ENCODE results near the gene POLR2B. TPM values are rescaled to one million over a fixed set of nuclear protein-coding genes. Genes with fewer than 3 reads are reported as not detected.
"Not testable (repeated sequence)": the region's sequence is repeated elsewhere in the genome, so short reads cannot be mapped to it uniquely, and the experiment has no call there.

POLR2B gene
- 122 and 151 TPM in 2 replicates for total RNA-seq (2014; rRNA removed; shearing (Covaris generic))

- DNase-seq, result peak; percentile 88
- Histone ChIP-seq H3K4me3 (ENCODE audit: insufficient read depth, low read depth, low read length) (peak within 1 kb of the TSS; percentile 89), H3K27me3 (ENCODE audit: control insufficient read depth, insufficient read depth, low read length) (no peaks in the 10 kb centered on the region), H3K36me3 (replicated peaks; ENCODE audit: control insufficient read depth, insufficient read depth, low read length) (no peaks in the 10 kb centered on the region)
Measured at GRCh38 chr4:56978750-56979303, at the start of gene POLR2B. Gene POLR2B, plus strand, starts transcription at chr4:56978896. Its CDS starts 90 bp downstream, at chr4:56978986.

- DNase-seq, result no peak
- H3K36me3 ChIP-seq (replicated peaks; ENCODE audit: control insufficient read depth, insufficient read depth, low read length), result peaks cover 16% of the 10 kb centered on the region
- H3K27me3 ChIP-seq (ENCODE audit: control insufficient read depth, insufficient read depth, low read length), result no peaks in the 10 kb centered on the region
Measured at GRCh38 chr4:56930638-56931037, 48.1 kb upstream of the POLR2B start.

GRCh38 chr4:56931924-56932323 is 46.8 kb upstream of the POLR2B start:
- peaks cover 16% of the 10 kb centered on the region for H3K36me3 ChIP-seq (replicated peaks; ENCODE audit: control insufficient read depth, insufficient read depth, low read length)
- no peaks in the 10 kb centered on the region for H3K27me3 ChIP-seq (ENCODE audit: control insufficient read depth, insufficient read depth, low read length)
- no peak overlapping the region for H3K4me3 ChIP-seq (ENCODE audit: insufficient read depth, low read depth, low read length)
- DNase-seq, result no peak

More at GRCh38 chr4:56930638-56931037, 48.1 kb upstream of the POLR2B start:
- H3K4me3 ChIP-seq (ENCODE audit: insufficient read depth, low read depth, low read length), result no peak overlapping the region

GRCh38 chr4:56937262-56937661 is 41.4 kb upstream of the POLR2B start:
- DNase-seq, result no peak
- Histone ChIP-seq H3K27me3 (ENCODE audit: control insufficient read depth, insufficient read depth, low read length) (no peaks in the 10 kb centered on the region), H3K36me3 (replicated peaks; ENCODE audit: control insufficient read depth, insufficient read depth, low read length) (no peaks in the 10 kb centered on the region; the same call in none of the 2 replicates), H3K4me3 (ENCODE audit: insufficient read depth, low read depth, low read length) (no peak overlapping the region)

- DNase-seq; H3K36me3 ChIP-seq (replicated peaks; ENCODE audit: control insufficient read depth, insufficient read depth, low read length); H3K27me3 ChIP-seq (ENCODE audit: control insufficient read depth, insufficient read depth, low read length); H3K4me3 ChIP-seq (ENCODE audit: insufficient read depth, low read depth, low read length): not testable (repeated sequence)
Measured at GRCh38 chr4:56939826-56940225, 38.9 kb upstream of the POLR2B start.

GRCh38 chr4:56940403-56940802 is 38.3 kb upstream of the POLR2B start:
- Histone ChIP-seq H3K36me3 (replicated peaks; ENCODE audit: control insufficient read depth, insufficient read depth, low read length) (no peaks in the 10 kb centered on the region; the same call in none of the 2 replicates), H3K4me3 (ENCODE audit: insufficient read depth, low read depth, low read length) (no peak overlapping the region), H3K27me3 (ENCODE audit: control insufficient read depth, insufficient read depth, low read length) (no peaks in the 10 kb centered on the region)
- no peak for DNase-seq

GRCh38 chr4:56940971-56941370 is 37.7 kb upstream of the POLR2B start:
- H3K4me3 ChIP-seq (ENCODE audit: insufficient read depth, low read depth, low read length), result no peak overlapping the region
- H3K27me3 ChIP-seq (ENCODE audit: control insufficient read depth, insufficient read depth, low read length), result no peaks in the 10 kb centered on the region
- DNase-seq, result no peak
- no peaks in the 10 kb centered on the region; the same call in none of the 2 replicates for H3K36me3 ChIP-seq (replicated peaks; ENCODE audit: control insufficient read depth, insufficient read depth, low read length)

- Histone ChIP-seq H3K27me3 (ENCODE audit: control insufficient read depth, insufficient read depth, low read length) (no peaks in the 10 kb centered on the region), H3K4me3 (ENCODE audit: insufficient read depth, low read depth, low read length) (no peak overlapping the region), H3K36me3 (replicated peaks; ENCODE audit: control insufficient read depth, insufficient read depth, low read length) (no peaks in the 10 kb centered on the region; the same call in none of the 2 replicates)
- DNase-seq, result no peak
Measured at GRCh38 chr4:56941403-56941802, 37.3 kb upstream of the POLR2B start.

GRCh38 chr4:56953680-56954520 is 24.8 kb upstream of the POLR2B start:
- DNase-seq, result no peak
- no peaks in the 10 kb centered on the region for H3K36me3 ChIP-seq (replicated peaks; ENCODE audit: control insufficient read depth, insufficient read depth, low read length)
- no peak overlapping the region for H3K4me3 ChIP-seq (ENCODE audit: insufficient read depth, low read depth, low read length)
- no peaks in the 10 kb centered on the region for H3K27me3 ChIP-seq (ENCODE audit: control insufficient read depth, insufficient read depth, low read length)

- no peak for DNase-seq
- no peaks in the 10 kb centered on the region; the same call in 1 of the 2 replicates for H3K36me3 ChIP-seq (replicated peaks; ENCODE audit: control insufficient read depth, insufficient read depth, low read length)
- H3K4me3 ChIP-seq (ENCODE audit: insufficient read depth, low read depth, low read length), result no peak overlapping the region
- no peaks in the 10 kb centered on the region for H3K27me3 ChIP-seq (ENCODE audit: control insufficient read depth, insufficient read depth, low read length)
Measured at GRCh38 chr4:56958111-56958517, 20.6 kb upstream of the POLR2B start.

- no peak overlapping the region for H3K4me3 ChIP-seq (ENCODE audit: insufficient read depth, low read depth, low read length)
- DNase-seq, result no peak
- H3K27me3 ChIP-seq (ENCODE audit: control insufficient read depth, insufficient read depth, low read length), result no peaks in the 10 kb centered on the region
- peaks cover 2% of the 10 kb centered on the region for H3K36me3 ChIP-seq (replicated peaks; ENCODE audit: control insufficient read depth, insufficient read depth, low read length)
Measured at GRCh38 chr4:56959100-56959499, 19.6 kb upstream of the POLR2B start.

GRCh38 chr4:56961107-56961500 is 17.6 kb upstream of the POLR2B start:
- H3K4me3 ChIP-seq (ENCODE audit: insufficient read depth, low read depth, low read length), result no peak overlapping the region
- H3K36me3 ChIP-seq (replicated peaks; ENCODE audit: control insufficient read depth, insufficient read depth, low read length), result peaks cover 5% of the 10 kb centered on the region
- H3K27me3 ChIP-seq (ENCODE audit: control insufficient read depth, insufficient read depth, low read length), result no peaks in the 10 kb centered on the region
- no peak for DNase-seq

GRCh38 chr4:56971383-56971782 is 7.3 kb upstream of the POLR2B start:
- H3K27me3 ChIP-seq (ENCODE audit: control insufficient read depth, insufficient read depth, low read length), result no peaks in the 10 kb centered on the region
- no peak for DNase-seq
- no peak overlapping the region for H3K4me3 ChIP-seq (ENCODE audit: insufficient read depth, low read depth, low read length)
- peaks cover 21% of the 10 kb centered on the region for H3K36me3 ChIP-seq (replicated peaks; ENCODE audit: control insufficient read depth, insufficient read depth, low read length)

- peaks cover 18% of the 10 kb centered on the region for H3K36me3 ChIP-seq (replicated peaks; ENCODE audit: control insufficient read depth, insufficient read depth, low read length)
- H3K27me3 ChIP-seq (ENCODE audit: control insufficient read depth, insufficient read depth, low read length), result no peaks in the 10 kb centered on the region
- DNase-seq, result no peak
- no peak overlapping the region for H3K4me3 ChIP-seq (ENCODE audit: insufficient read depth, low read depth, low read length)
Measured at GRCh38 chr4:56972389-56972788, 6.3 kb upstream of the POLR2B start.

GRCh38 chr4:56972809-56973208 is 5.9 kb upstream of the POLR2B start:
- Histone ChIP-seq H3K4me3 (ENCODE audit: insufficient read depth, low read depth, low read length) (no peak overlapping the region), H3K36me3 (replicated peaks; ENCODE audit: control insufficient read depth, insufficient read depth, low read length) (peaks cover 18% of the 10 kb centered on the region), H3K27me3 (ENCODE audit: control insufficient read depth, insufficient read depth, low read length) (no peaks in the 10 kb centered on the region)
- DNase-seq, result no peak
